ENCODE data around the gene POTEB2. TPM values are rescaled to one million over a fixed set of nuclear protein-coding genes. Genes with fewer than 3 reads are reported as not detected.
"Not testable (repeated sequence)": the region's sequence is repeated elsewhere in the genome, so short reads cannot be mapped to it uniquely, and the experiment has no call there.

POTEB2 gene
- not detected for total RNA-seq

- POLR2A ChIA-PET; H3K4me1 Mint-ChIP-seq; DNase-seq; H3K27me3 Mint-ChIP-seq; CTCF ChIA-PET; H3K9me3 Mint-ChIP-seq; H3K4me3 Mint-ChIP-seq; H3K27ac Mint-ChIP-seq; H3K36me3 Mint-ChIP-seq (ENCODE audit: low read depth): not testable (repeated sequence)
Observed at GRCh38 chr15:20866214-20866613, at the start of gene POTEB2. TSS of gene POTEB2 (minus strand) at chr15:20866314. CDS start at chr15:20866281, 33 bp downstream.

GRCh38 chr15:20879916-20880315 is 13.8 kb upstream of the POTEB2 start:
- POLR2A ChIA-PET; H3K27ac Mint-ChIP-seq; DNase-seq; H3K36me3 Mint-ChIP-seq (ENCODE audit: low read depth); H3K4me1 Mint-ChIP-seq; H3K9me3 Mint-ChIP-seq; H3K27me3 Mint-ChIP-seq; CTCF ChIA-PET; H3K4me3 Mint-ChIP-seq: not testable (repeated sequence)

- CTCF ChIA-PET; H3K4me3 Mint-ChIP-seq; H3K27ac Mint-ChIP-seq; H3K27me3 Mint-ChIP-seq; H3K36me3 Mint-ChIP-seq (ENCODE audit: low read depth); DNase-seq; H3K9me3 Mint-ChIP-seq; H3K4me1 Mint-ChIP-seq; POLR2A ChIA-PET: not testable (repeated sequence)
Observed at GRCh38 chr15:20878464-20878863, 12.3 kb upstream of the POTEB2 start.

GRCh38 chr15:20877819-20878218 is 11.7 kb upstream of the POTEB2 start:
- H3K27me3 Mint-ChIP-seq; H3K27ac Mint-ChIP-seq; H3K4me1 Mint-ChIP-seq; H3K4me3 Mint-ChIP-seq; POLR2A ChIA-PET; H3K9me3 Mint-ChIP-seq; H3K36me3 Mint-ChIP-seq (ENCODE audit: low read depth); CTCF ChIA-PET; DNase-seq: not testable (repeated sequence)
